Breast epithelium (tissue), 4 donors: Measurements from ENCODE around the gene GTF2F2. TPM values are rescaled to one million over a fixed set of nuclear protein-coding genes. Genes with fewer than 3 reads are reported as not detected.

Experiments used
- DNase-seq, 2 donors: peaks; one replicate each; pipeline ENCODE4 v3.0.0-alpha.2; 2019; ENCODE audit warnings: low spot score in 2 of 2
- H3K27ac ChIP-seq, 2 donors: fragments of 200-600 bp; sonication (generic) in 1 of 2; one replicate each; pipeline ENCODE4 v1.5.1; 2016 to 2019; ENCODE audit warnings: mild to moderate bottlenecking in 1 of 2
- H3K27me3 ChIP-seq, 2 donors: fragments of 200-600 bp; sonication (generic) in 1 of 2; one replicate each; pipeline versions ENCODE4 v1.5.1 to v1.6.0; 2017 to 2019; ENCODE audit warnings: control low read depth in 1 of 2, mild to moderate bottlenecking in 1 of 2
- H3K36me3 ChIP-seq: fragments of 200-600 bp; one replicate; pipeline ENCODE4 v1.5.1; 2019
- H3K4me1 ChIP-seq, 2 donors: fragments of 200-600 bp; sonication (generic); one replicate each; pipeline ENCODE4 v1.5.1; 2016 to 2019; ENCODE audit warnings: control low read depth in 1 of 2
- H3K4me3 ChIP-seq, 3 donors: fragments of 200-600 bp; sonication (generic); 1 replicate in 2 of 3; 2 replicates in 1 of 3; pipeline ENCODE4 v1.5.1; 2016 to 2019; ENCODE audit warnings: mild to moderate bottlenecking in 3 of 3, moderate library complexity in 2 of 3
- H3K9me3 ChIP-seq, 2 donors: fragments of 200-600 bp; sonication (generic) in 1 of 2; one replicate each; pipeline ENCODE4 v1.5.1; 2016 to 2019; ENCODE audit warnings: control low read depth in 1 of 2
- POLR2A ChIP-seq: fragments of 450-650 bp; IDR thresholded peaks from one replicate; pipeline ENCODE4 v1.6.1; 2016; ENCODE audit warnings: antibody characterized with exemption, mild to moderate bottlenecking, moderate library complexity
- POLR2AphosphoS5 ChIP-seq, 3 donors: sonication (generic); formaldehyde crosslinking; IDR thresholded peaks; one replicate each; pipeline ENCODE4 v1.6.1; 2017; ENCODE audit warnings: antibody characterized with exemption in 3 of 3
- intact Hi-C: fragments of 100-400 bp; cut with DNase I; formaldehyde crosslinking; loops from one replicate; pipeline ENCODE4 v1.15.1; 2023; ENCODE audit warnings: low total_unique reads
- total RNA-seq, 3 donors: library from RNA; depleted of rRNA; stranded (reverse); fragments of >200 nt; gene quantifications; one replicate each; pipeline ENCODE4 v1.1.0, GENCODE V29; 2016
- TF ChIP-seq, protein P1 (sequence below), 3 donors: fragments of 450-650 bp; IDR thresholded peaks; one replicate each; pipeline ENCODE4 v1.5.1; 2016 to 2017; ENCODE audit warnings: antibody characterized with exemption in 3 of 3, mild to moderate bottlenecking in 3 of 3, moderate library complexity in 3 of 3

Gene GTF2F2
- total RNA-seq, 3 donors from 2014 or later, result 10.9 to 23.4 (median 20.6) TPM

DNA sequence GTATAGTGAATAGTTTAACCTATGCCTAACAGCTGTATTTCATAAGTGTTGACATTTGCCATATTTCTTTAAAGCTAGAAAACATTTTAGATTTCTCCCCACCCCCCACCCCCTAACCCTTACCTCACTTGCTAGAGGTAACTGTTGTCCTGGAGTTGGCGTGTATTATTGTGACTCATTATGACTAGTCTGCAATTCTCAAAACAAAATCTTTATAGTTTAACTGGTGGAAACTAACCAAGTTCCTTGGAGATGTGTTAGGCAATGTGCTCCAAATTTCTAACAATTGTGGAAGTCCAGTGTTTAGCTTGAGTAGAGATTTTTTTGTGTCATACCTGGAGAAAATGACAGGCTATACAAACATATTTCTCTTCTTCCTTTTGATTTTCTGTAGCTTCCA, 42.5 kb downstream of the GTF2F2 start:
- DNase-seq, result no peak
- H3K36me3 ChIP-seq, result no peaks in the 10 kb centered on the region
- TF ChIP-seq POLR2AphosphoS5 (IDR thresholded peaks at IDR 0.05), result no peak
- TF ChIP-seq, protein P1, sequence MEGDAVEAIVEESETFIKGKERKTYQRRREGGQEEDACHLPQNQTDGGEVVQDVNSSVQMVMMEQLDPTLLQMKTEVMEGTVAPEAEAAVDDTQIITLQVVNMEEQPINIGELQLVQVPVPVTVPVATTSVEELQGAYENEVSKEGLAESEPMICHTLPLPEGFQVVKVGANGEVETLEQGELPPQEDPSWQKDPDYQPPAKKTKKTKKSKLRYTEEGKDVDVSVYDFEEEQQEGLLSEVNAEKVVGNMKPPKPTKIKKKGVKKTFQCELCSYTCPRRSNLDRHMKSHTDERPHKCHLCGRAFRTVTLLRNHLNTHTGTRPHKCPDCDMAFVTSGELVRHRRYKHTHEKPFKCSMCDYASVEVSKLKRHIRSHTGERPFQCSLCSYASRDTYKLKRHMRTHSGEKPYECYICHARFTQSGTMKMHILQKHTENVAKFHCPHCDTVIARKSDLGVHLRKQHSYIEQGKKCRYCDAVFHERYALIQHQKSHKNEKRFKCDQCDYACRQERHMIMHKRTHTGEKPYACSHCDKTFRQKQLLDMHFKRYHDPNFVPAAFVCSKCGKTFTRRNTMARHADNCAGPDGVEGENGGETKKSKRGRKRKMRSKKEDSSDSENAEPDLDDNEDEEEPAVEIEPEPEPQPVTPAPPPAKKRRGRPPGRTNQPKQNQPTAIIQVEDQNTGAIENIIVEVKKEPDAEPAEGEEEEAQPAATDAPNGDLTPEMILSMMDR (IDR thresholded peaks at IDR 0.05), result no peak
- no peak for TF ChIP-seq POLR2A
- no peaks in the 10 kb centered on the region for H3K4me1 ChIP-seq
- H3K9me3 ChIP-seq, result no peaks in the 10 kb centered on the region
- no peak overlapping the region for H3K4me3 ChIP-seq
- H3K27me3 ChIP-seq, result no peaks in the 10 kb centered on the region
- H3K27ac ChIP-seq, result peak overlapping the region in 1 of 2 donors; percentile 6
- intact Hi-C loops, result no loop called here

DNA sequence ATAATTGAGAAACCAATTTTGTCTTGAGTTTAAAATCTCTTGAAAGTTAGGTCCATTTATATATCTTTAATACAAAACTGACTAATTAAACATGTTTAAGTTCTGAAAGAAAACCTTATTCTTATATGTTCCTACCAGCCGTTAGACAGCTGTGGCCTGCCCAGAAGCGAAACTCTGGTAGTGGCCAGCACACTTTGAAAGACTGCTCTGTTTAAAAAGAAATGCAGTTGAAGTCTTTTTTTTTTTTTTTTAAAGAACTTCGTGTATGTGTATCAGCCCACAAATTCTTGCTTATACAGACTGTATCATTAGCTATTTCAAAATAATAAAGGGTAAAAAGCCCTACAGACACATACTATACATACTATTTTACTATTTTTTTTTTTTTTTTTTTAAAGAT, 46.5 kb downstream of the GTF2F2 start:
- Histone ChIP-seq H3K4me1 (no peaks in the 10 kb centered on the region), H3K36me3 (no peaks in the 10 kb centered on the region), H3K9me3 (no peaks in the 10 kb centered on the region), H3K4me3 (no peak overlapping the region), H3K27me3 (no peaks in the 10 kb centered on the region), H3K27ac (no peak overlapping the region)
- intact Hi-C loops, result no loop called here
- TF ChIP-seq, protein P1 (IDR thresholded peaks at IDR 0.05), result no peak
- TF ChIP-seq POLR2AphosphoS5 (IDR thresholded peaks at IDR 0.05) (no peak), POLR2A (no peak)
- no peak for DNase-seq

DNA sequence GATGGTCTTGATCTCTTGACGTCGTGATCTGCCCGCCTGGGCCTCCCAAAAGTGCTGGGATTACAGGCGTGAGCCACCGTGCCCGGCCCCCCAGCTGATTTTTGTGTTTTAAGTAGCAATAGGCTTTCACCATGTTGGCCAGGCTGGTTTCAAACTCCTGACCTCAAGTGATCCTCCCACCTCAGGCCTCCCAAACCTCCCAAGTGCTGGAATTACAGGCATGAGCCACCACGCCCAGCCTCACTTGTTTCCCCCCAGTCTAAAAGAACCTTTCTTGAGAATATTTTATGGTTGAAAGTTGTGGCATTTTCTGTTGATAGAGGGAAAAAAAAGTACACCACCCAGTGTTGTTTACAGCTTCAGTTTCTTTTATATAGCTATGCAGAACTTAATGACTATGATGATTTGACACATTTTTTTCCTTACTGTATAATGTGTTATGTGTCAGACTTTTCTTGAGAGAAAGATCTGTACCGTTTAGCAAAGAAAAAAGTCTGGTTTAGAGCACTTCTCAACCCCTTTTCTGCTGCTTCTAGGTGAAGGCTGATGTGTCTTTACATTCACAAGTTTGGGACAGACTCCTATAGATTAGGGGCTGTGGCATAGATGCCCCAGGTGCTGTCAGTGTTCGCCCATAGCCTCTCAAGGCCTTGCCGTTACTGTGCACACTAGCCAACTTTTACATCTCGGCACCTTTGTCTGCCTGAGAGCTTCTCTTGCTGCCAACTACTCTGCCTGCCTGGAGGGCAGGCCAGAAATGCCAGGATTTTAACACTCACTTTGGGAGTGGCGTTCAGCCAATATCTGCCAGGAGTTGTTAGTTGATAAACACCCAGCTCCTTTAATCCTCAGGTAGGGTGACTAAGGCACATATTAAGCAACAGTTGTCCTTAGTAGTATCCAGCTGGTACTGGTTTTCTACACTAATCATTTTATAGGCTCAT, 47.6 kb downstream of the GTF2F2 start:
- intact Hi-C loops, result no loop called here
- H3K4me3 ChIP-seq, result no peak overlapping the region
- H3K36me3 ChIP-seq, result no peaks in the 10 kb centered on the region
- H3K27me3 ChIP-seq, result no peaks in the 10 kb centered on the region
- TF ChIP-seq POLR2AphosphoS5 (IDR thresholded peaks at IDR 0.05), result peak in 2 of 3 donors; percentile 50 to 59
- TF ChIP-seq, protein P1 (IDR thresholded peaks at IDR 0.05), result no peak
- H3K9me3 ChIP-seq, result no peaks in the 10 kb centered on the region
- DNase-seq, result peak; percentile 57 to 81
- H3K4me1 ChIP-seq, result no peaks in the 10 kb centered on the region
- peak overlapping the region; percentile 46 to 84 for H3K27ac ChIP-seq

DNA sequence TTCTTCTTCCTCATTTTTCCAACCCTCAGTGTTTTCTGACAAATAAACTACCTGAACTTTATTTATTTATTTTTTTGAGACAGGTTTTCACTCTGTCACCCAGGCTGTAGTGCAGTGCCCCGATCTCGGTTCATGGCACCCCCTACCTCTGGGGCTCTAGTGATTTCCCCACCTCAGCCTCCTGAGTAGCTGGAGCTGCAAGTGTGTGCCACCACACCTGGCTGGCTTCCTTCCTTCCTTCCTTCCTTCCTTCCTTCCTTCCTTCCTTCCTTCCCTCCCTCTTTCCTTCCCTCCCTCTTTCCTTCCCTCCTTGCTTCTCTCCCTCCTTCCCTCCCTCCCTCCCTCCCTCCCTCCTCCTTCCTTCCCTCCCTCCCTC, 48.2 kb downstream of the GTF2F2 start:
- Histone ChIP-seq H3K9me3 (no peaks in the 10 kb centered on the region), H3K36me3 (no peaks in the 10 kb centered on the region), H3K4me1 (no peaks in the 10 kb centered on the region), H3K27ac (peak overlapping the region; percentile 72 to 84), H3K27me3 (no peaks in the 10 kb centered on the region), H3K4me3 (no peak overlapping the region)
- intact Hi-C loops, result no loop called here
- no peak for DNase-seq
- TF ChIP-seq POLR2AphosphoS5 (IDR thresholded peaks at IDR 0.05) (no peak), POLR2A (no peak)
- TF ChIP-seq, protein P1 (IDR thresholded peaks at IDR 0.05), result no peak

DNA sequence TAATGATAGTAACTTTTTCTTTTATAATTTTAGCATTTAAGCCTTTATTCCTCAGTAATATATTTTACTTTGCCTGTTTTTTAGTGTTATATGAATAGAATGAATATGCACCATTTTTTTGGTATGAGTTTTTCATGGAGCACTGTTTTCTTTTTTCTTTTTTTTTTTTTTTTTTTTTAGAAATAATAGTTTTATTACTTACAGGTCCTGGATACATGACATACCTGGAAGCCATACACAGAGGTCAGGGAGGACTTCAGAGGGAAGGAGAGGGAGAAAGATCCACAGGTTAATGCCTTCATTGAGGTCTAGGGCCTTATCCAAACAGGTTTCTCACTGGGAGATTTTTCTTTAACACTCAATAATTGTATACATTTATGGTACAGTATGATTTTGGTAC, 54.2 kb downstream of the GTF2F2 start:
- Histone ChIP-seq H3K27me3 (no peaks in the 10 kb centered on the region), H3K9me3 (no peaks in the 10 kb centered on the region), H3K4me3 (no peak overlapping the region), H3K4me1 (no peaks in the 10 kb centered on the region), H3K36me3 (no peaks in the 10 kb centered on the region), H3K27ac (no peak overlapping the region)
- TF ChIP-seq POLR2AphosphoS5 (IDR thresholded peaks at IDR 0.05) (no peak), POLR2A (no peak)
- TF ChIP-seq, protein P1 (IDR thresholded peaks at IDR 0.05), result no peak
- no peak for DNase-seq
- intact Hi-C loops, result no loop called here
